Pancreas (tissue), 10 donors: ENCODE measurements around the gene TSPAN11. TPM values are rescaled to one million over a fixed set of nuclear protein-coding genes. Genes with fewer than 3 reads are reported as not detected.

Experiments used
- ATAC-seq, 4 donors: fragments of 200-7000 bp; cut with Tn5 transposase; one replicate each; pipeline versions ENCODE4 v1.8.0 to v1.9.1; 2020; ENCODE audit warnings: mild to moderate bottlenecking in 4 of 4, moderate library complexity in 4 of 4
- DNase-seq, 6 donors: peaks; one replicate each; pipeline ENCODE4 v3.0.0-alpha.2; 2020
- FAIRE-seq: peaks from 2 replicates; lab custom pipeline; 2012; peaks lifted over from hg19 to GRCh38; lab: Jason Lieb, UNC
- H3K27ac ChIP-seq, 4 donors: fragments of 200-600 bp; sonication (generic); 1 replicate in 3 of 4; 2 replicates in 1 of 4; pipeline versions ENCODE4 v1.5.0 to v1.8.0; 2020
- H3K27me3 ChIP-seq, 4 donors: fragments of 200-600 bp; one replicate each; pipeline ENCODE4 v1.8.0; 2021
- H3K36me3 ChIP-seq, 3 donors: fragments of 200-600 bp; sonication (generic) in 1 of 3; one replicate each; pipeline versions ENCODE4 v1.5.0 to v1.8.0; 2020 to 2021
- H3K4me1 ChIP-seq, 3 donors: fragments of 200-600 bp; one replicate each; pipeline ENCODE4 v1.8.0; 2021
- H3K4me3 ChIP-seq, 4 donors: fragments of 200-600 bp; sonication (generic) in 2 of 4; one replicate each; pipeline versions ENCODE4 v1.5.0 to v1.8.0; 2020 to 2021
- H3K9me3 ChIP-seq, 4 donors: fragments of 200-600 bp; one replicate each; pipeline ENCODE4 v1.8.0; 2021
- WGBS, 2 donors: extraction: QIAGEN DNeasy Blood & Tissue Kit; methylation state at CpG; one replicate each; pipeline ENCODE4 v1.1.7; 2013; 5-methylcytosine and 5-hydroxymethylcytosine counted together
- intact Hi-C, 3 donors: fragments of 100-400 bp; cut with DNase I; formaldehyde crosslinking; loops; one replicate each; pipeline versions ENCODE4 v1.11.1 to v1.14.2; 2022
- polyA plus RNA-seq, 2 donors: library from polyadenylated mRNA; stranded (reverse); fragments of 200-250 nt; gene quantifications; one replicate each; pipeline ENCODE4 v1.2.3, GENCODE V29; 2013
- total RNA-seq, 6 donors: library from RNA; stranded (reverse); fragmentation: NEBNext Ultra II Directional in 4 of 6; extraction: Animal tissue kit (Norgen Biotek cat#: 25700) in 4 of 6; gene quantifications; one replicate each; pipeline versions ENCODE4 v1.2.1 to v1.2.4, GENCODE V29; 2021 to 2023
- TF ChIP-seq, protein P1 (sequence below), 4 donors: fragments of 200-600 bp; sonication (generic) in 3 of 4; IDR thresholded peaks; one replicate each; pipeline versions ENCODE4 v1.5.0 to v1.8.0; 2021; ENCODE audit warnings: antibody characterized with exemption in 4 of 4
- donor health status: healthy with polysubstance abuse.
- donor health status: DM: no; HTN: no; CAD: no; lungs with moderate emphysema.
- donor health status: DM: no; HTN: no; CAD: no.
- donor health status: control.
- donor health status: control.
- donor health status: Bipolar disorder and iron deficiency.
- donor health status: DM: yes; HTN: yes; CAD: no.
- donor health status: DM: no; HTN: no; CAD: no.
- donor health status: DM: no; HTN: no; CAD: no.
- donor health status: DM: yes; HTN: yes; CAD: no.

The TSPAN11 gene
- total and polyA plus RNA-seq, 8 donors = 0.13 to 2.2 (median 0.44) TPM

GRCh38 chr12:30999011-30999410 is 72.5 kb downstream of the TSPAN11 start:
- FAIRE-seq (no peak), ATAC-seq (no peak), DNase-seq (no peak)
- intact Hi-C loops = no loop called here
- Histone ChIP-seq H3K4me1 (no peaks in the 10 kb centered on the region), H3K27me3 (no peaks in the 10 kb centered on the region), H3K9me3 (no peaks in the 10 kb centered on the region), H3K4me3 (no peak overlapping the region), H3K27ac (no peak overlapping the region), H3K36me3 (no peaks in the 10 kb centered on the region)
- WGBS, 2 donors = 83 to 92% methylated on average over 6 of the region's 6 CpGs
- TF ChIP-seq, protein P1, sequence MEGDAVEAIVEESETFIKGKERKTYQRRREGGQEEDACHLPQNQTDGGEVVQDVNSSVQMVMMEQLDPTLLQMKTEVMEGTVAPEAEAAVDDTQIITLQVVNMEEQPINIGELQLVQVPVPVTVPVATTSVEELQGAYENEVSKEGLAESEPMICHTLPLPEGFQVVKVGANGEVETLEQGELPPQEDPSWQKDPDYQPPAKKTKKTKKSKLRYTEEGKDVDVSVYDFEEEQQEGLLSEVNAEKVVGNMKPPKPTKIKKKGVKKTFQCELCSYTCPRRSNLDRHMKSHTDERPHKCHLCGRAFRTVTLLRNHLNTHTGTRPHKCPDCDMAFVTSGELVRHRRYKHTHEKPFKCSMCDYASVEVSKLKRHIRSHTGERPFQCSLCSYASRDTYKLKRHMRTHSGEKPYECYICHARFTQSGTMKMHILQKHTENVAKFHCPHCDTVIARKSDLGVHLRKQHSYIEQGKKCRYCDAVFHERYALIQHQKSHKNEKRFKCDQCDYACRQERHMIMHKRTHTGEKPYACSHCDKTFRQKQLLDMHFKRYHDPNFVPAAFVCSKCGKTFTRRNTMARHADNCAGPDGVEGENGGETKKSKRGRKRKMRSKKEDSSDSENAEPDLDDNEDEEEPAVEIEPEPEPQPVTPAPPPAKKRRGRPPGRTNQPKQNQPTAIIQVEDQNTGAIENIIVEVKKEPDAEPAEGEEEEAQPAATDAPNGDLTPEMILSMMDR (IDR thresholded peaks at IDR 0.05) = no peak

GRCh38 chr12:30999723-31000122 is 73.2 kb downstream of the TSPAN11 start:
- no peak overlapping the region for H3K27ac ChIP-seq
- 73 to 79% methylated on average over 4 of the region's 4 CpGs for WGBS, 2 donors
- TF ChIP-seq, protein P1 (IDR thresholded peaks at IDR 0.05) = no peak
- no peaks in the 10 kb centered on the region for H3K4me1 ChIP-seq
- H3K9me3 ChIP-seq = no peaks in the 10 kb centered on the region
- H3K4me3 ChIP-seq = no peak overlapping the region
- intact Hi-C loops = no loop called here
- ATAC-seq (no peak), DNase-seq (peak in 1 of 6 donors; percentile 12), FAIRE-seq (no peak)
- H3K36me3 ChIP-seq = no peaks in the 10 kb centered on the region
- no peaks in the 10 kb centered on the region for H3K27me3 ChIP-seq

GRCh38 chr12:31000751-31001150 is 74.2 kb downstream of the TSPAN11 start:
- ATAC-seq (no peak), DNase-seq (peak in 1 of 6 donors; percentile 10), FAIRE-seq (no peak)
- H3K36me3 ChIP-seq = no peaks in the 10 kb centered on the region
- TF ChIP-seq, protein P1 (IDR thresholded peaks at IDR 0.05) = no peak
- no peaks in the 10 kb centered on the region for H3K9me3 ChIP-seq
- no peaks in the 10 kb centered on the region for H3K4me1 ChIP-seq
- intact Hi-C loops = no loop called here
- no peak overlapping the region for H3K27ac ChIP-seq
- WGBS, 2 donors = 60 to 70% methylated on average over 3 of the region's 3 CpGs
- H3K27me3 ChIP-seq = no peaks in the 10 kb centered on the region
- no peak overlapping the region for H3K4me3 ChIP-seq

DNA sequence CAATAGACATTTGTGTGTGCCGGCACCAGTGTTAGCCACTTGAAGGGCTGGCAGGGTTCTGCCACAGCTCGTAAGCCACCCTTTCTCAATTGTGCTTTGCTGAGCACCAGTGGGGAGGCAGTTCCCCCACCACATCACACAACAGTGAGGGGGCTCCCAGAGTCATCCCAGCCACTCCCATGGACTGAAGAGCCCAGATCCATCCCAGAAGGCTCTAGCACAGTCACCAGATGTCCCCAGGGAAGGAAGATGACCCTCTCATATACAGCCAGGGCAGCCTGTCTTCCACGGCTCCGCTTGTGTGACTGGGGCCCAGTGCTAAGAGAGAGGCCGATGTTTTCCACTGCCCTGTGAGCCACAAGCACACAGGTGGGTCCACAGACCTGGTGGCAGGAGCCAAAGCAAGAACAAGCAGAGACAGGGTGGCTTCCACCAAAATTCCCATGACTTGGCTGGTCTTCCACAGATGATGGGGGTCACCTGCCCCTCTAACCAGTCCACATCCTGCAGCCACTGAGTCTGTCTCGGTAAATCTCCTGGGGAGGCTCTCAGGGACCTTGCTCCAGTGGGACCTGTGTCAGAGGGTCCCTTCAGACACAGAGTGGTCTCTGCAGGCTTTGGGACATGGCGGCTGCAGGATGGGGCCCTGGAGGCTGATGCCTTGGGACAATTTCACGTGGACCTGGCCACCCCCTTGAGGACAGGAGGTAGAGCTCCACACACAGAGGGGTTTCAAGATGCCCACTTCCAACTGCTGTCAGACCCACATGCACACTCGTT is 75.2 kb downstream of the TSPAN11 start:
- peak in 1 of 6 donors; percentile 31 for DNase-seq
- H3K36me3 ChIP-seq = no peaks in the 10 kb centered on the region
- H3K4me1 ChIP-seq = no peaks in the 10 kb centered on the region
- intact Hi-C loops = no loop called here
- no peak for FAIRE-seq
- TF ChIP-seq, protein P1 (IDR thresholded peaks at IDR 0.05) = no peak
- ATAC-seq = no peak
- no peak overlapping the region for H3K27ac ChIP-seq
- no peak overlapping the region for H3K4me3 ChIP-seq
- WGBS, 2 donors = 81 to 90% methylated on average over 9 of the region's 9 CpGs
- H3K9me3 ChIP-seq = no peaks in the 10 kb centered on the region
- no peaks in the 10 kb centered on the region for H3K27me3 ChIP-seq

GRCh38 chr12:31002361-31002725 is 75.8 kb downstream of the TSPAN11 start:
- ATAC-seq (no peak), DNase-seq (peak in 1 of 6 donors; percentile 20), FAIRE-seq (no peak)
- H3K4me3 ChIP-seq = no peak overlapping the region
- H3K9me3 ChIP-seq = no peaks in the 10 kb centered on the region
- H3K27me3 ChIP-seq = no peaks in the 10 kb centered on the region
- H3K36me3 ChIP-seq = no peaks in the 10 kb centered on the region
- no peak overlapping the region for H3K27ac ChIP-seq
- TF ChIP-seq, protein P1 (IDR thresholded peaks at IDR 0.05) = no peak
- H3K4me1 ChIP-seq = no peaks in the 10 kb centered on the region
- WGBS, 2 donors = 67 to 80% methylated on average over 5 of the region's 5 CpGs
- intact Hi-C loops = no loop called here
